RWPE2 (cell line): ENCODE measurements around the gene CNOT8.
"Not testable (repeated sequence)": the region's sequence is repeated elsewhere in the genome, so short reads cannot be mapped to it uniquely, and the experiment has no call there.

Experiments
- ATAC-seq: fragments of 200-7000 bp; cut with Tn5 transposase; 3 replicates; pipeline ENCODE4 v1.9.1; 2021; ENCODE audit warnings: low read depth
- DNase-seq: peaks from one replicate; pipeline ENCODE4 v3.0.0-alpha.2; 2020; ENCODE audit warnings: low spot score
- H3K27ac ChIP-seq: fragments of 450-650 bp; 2 replicates; pipeline ENCODE4 v1.5.1; 2017; ENCODE audit warnings: mild to moderate bottlenecking; ENCODE audit not compliant: poor library complexity, severe bottlenecking
- H3K27me3 ChIP-seq: fragments of 250-450 bp; sonication (Bioruptor Pico); 2 replicates; pipeline ENCODE4 v1.5.1; 2021; ENCODE audit warnings: mild to moderate bottlenecking, moderate library complexity; ENCODE audit not compliant: insufficient read depth, poor library complexity, severe bottlenecking
- H3K36me3 ChIP-seq: fragments of 250-450 bp; sonication (Bioruptor Pico); 2 replicates; pipeline ENCODE4 v1.5.1; 2020; ENCODE audit warnings: low read depth, mild to moderate bottlenecking, moderate library complexity
- H3K4me1 ChIP-seq: fragments of 250-450 bp; sonication (Bioruptor Pico); 2 replicates; pipeline ENCODE4 v1.5.1; 2021; ENCODE audit warnings: mild to moderate bottlenecking, moderate library complexity; ENCODE audit not compliant: insufficient read depth, poor library complexity, severe bottlenecking
- H3K4me3 ChIP-seq: fragments of 250-450 bp; sonication (Bioruptor Pico); 2 replicates; pipeline ENCODE4 v1.5.1; 2021; ENCODE audit warnings: mild to moderate bottlenecking, moderate library complexity; ENCODE audit not compliant: severe bottlenecking
- H3K9me3 ChIP-seq: fragments of 250-450 bp; sonication (Bioruptor Pico); 2 replicates; pipeline ENCODE4 v1.5.1; 2021; ENCODE audit warnings: mild to moderate bottlenecking, moderate library complexity; ENCODE audit not compliant: severe bottlenecking
- TF ChIP-seq, protein P1 (sequence below): fragments of 450-650 bp; IDR thresholded peaks from one replicate; pipeline ENCODE4 v1.5.1; 2017; ENCODE audit warnings: mild to moderate bottlenecking, moderate library complexity; ENCODE audit not compliant: poor library complexity, severe bottlenecking

Gene CNOT8

DNA sequence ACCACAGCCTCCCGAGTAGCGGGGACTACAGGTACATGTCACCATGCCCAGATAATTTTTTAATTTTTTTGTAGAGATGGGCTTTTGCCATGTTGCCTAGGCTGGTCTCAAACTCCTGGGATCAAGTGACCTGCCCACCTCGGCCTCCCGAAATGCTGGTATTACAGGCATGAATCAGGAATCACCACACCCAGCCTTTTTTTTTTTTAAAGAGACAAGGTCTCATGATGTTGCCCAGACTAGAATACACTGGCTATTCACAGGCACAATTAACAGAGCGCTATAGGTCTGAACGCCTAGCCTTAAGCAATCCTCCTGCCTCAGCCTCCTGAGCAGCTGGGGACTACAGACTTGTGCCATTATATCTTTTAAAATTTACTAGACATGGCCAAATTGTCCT lies 43.5 kb downstream of the CNOT8 start:
- TF ChIP-seq, protein P1, sequence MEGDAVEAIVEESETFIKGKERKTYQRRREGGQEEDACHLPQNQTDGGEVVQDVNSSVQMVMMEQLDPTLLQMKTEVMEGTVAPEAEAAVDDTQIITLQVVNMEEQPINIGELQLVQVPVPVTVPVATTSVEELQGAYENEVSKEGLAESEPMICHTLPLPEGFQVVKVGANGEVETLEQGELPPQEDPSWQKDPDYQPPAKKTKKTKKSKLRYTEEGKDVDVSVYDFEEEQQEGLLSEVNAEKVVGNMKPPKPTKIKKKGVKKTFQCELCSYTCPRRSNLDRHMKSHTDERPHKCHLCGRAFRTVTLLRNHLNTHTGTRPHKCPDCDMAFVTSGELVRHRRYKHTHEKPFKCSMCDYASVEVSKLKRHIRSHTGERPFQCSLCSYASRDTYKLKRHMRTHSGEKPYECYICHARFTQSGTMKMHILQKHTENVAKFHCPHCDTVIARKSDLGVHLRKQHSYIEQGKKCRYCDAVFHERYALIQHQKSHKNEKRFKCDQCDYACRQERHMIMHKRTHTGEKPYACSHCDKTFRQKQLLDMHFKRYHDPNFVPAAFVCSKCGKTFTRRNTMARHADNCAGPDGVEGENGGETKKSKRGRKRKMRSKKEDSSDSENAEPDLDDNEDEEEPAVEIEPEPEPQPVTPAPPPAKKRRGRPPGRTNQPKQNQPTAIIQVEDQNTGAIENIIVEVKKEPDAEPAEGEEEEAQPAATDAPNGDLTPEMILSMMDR, result no peak

DNA sequence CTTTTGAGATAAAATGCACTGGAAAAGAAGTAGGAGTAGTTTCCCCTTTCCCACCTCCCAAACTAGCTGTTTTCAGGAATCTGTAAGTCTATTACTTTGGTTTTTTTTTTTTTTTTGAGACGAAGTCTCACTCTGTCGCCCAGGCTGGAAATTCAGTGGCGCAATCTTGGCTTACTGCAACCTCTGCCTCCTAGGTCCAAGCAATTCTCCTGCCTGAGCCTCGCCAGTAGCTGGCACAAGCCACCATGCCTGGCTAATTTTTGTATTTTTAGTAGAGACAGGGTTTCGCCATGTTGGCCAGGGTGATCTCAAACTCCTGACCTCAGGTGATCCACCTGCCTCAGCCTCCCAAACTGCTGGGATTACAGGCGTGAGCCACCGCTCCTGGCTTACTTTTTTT lies 47.2 kb downstream of the CNOT8 start:
- not testable (repeated sequence) for H3K27ac ChIP-seq, H3K4me1 ChIP-seq, H3K27me3 ChIP-seq, H3K9me3 ChIP-seq, H3K4me3 ChIP-seq, ATAC-seq, DNase-seq
- peaks cover 89% of the 10 kb centered on the region for H3K36me3 ChIP-seq

More for the DNA sequence above, 43.5 kb downstream of the CNOT8 start:
- no peaks in the 10 kb centered on the region for H3K27me3 ChIP-seq
- H3K9me3 ChIP-seq, result no peaks in the 10 kb centered on the region
- peaks cover 93% of the 10 kb centered on the region for H3K36me3 ChIP-seq
- no peaks in the 10 kb centered on the region for H3K4me1 ChIP-seq
- DNase-seq (no peak), ATAC-seq (no peak)
- no peak overlapping the region for H3K4me3 ChIP-seq
- no peak overlapping the region for H3K27ac ChIP-seq

DNA sequence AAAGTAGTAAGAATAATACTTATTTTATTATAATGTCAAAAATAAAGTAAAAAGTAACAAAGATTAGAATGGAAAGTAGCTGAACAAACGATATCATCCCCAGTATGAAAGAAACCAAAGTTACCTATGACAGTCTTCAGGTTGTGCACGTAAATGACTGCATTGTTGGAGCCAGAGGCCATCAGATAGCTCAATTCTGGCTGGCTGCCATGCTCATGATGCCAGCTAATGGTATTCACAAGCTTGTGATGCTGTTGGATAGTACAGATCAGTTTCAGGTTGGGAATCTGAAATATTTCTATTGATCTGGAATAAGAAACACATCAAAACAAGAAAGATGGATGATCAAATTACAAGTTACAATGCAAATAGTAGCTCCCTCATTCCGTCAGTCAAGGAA lies 58.4 kb downstream of the CNOT8 start:
- H3K27me3 ChIP-seq, result no peaks in the 10 kb centered on the region
- no peaks in the 10 kb centered on the region for H3K9me3 ChIP-seq
- no peak overlapping the region for H3K27ac ChIP-seq
- DNase-seq (no peak), ATAC-seq (no peak)
- H3K4me3 ChIP-seq, result no peak overlapping the region
- peaks cover 92% of the 10 kb centered on the region for H3K36me3 ChIP-seq
- no peaks in the 10 kb centered on the region for H3K4me1 ChIP-seq
- TF ChIP-seq, protein P1, result no peak

DNA sequence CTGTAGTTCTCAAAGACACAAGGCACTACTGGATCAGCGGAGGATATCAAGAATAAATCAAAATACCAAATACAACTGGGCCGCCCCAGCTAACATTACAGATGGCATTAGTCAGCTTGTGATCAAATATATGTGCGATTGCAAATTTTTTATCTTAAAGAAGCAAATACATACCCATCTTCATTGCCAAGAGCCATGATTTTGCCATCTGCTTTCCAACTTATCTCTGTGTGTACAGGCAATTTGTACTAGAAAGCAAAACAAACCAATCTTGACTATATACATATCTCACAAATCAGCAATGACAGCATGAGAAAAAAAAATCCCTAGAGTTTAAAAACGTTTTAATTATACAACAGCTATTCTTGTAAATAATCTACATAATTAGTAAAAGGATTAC lies 59.3 kb downstream of the CNOT8 start:
- no peak overlapping the region for H3K27ac ChIP-seq
- no peak for DNase-seq
- ATAC-seq, result no peak
- no peaks in the 10 kb centered on the region for H3K27me3 ChIP-seq
- no peak overlapping the region for H3K4me3 ChIP-seq
- TF ChIP-seq, protein P1, result no peak
- H3K9me3 ChIP-seq, result no peaks in the 10 kb centered on the region
- no peaks in the 10 kb centered on the region for H3K4me1 ChIP-seq
- peaks cover 90% of the 10 kb centered on the region for H3K36me3 ChIP-seq

DNA sequence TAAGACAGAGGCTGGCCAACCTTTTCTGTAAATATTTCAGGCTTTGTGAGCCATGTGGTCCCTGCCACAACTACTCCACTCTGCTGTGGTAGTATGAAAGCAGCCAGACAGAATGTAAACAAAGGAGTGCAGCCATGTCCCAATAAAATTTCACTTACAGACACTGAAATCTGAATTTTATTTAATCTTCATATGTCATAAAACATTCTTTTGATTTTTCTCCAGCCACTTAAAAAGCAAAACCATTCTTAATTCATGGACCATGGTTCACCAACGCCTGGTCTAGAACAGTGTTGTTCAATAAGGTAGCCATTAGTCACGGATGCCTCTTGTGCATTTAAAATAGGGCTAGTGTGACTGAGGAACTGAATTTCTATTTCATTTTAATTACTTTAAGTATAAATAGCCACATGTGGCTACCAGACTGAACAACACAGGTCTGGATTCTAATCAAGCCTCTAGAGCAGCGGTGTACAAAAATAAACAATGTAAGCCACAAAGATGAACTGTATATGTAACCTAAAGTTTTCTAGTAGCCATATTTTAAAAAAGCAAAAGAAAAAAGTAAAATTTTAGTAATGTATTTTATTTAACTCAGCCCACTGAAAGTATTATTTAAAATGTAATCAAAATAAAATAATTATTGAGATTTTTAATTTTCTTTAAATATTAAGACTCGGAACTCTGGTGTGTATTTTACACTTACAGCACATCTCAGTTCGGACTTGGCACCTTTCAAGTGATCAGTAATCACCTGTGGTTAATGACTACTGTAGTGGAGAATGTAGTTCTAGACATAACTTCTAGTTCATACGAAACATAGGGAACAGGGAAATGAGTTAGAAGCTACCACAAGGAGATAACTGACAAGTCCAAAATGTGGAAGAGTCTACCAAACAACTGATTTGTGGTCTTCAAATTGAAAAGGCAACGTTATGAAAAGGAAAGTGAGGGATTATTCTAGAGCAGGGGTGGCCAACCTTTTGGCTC lies 65.3 kb downstream of the CNOT8 start:
- Histone ChIP-seq H3K27ac (no peak overlapping the region), H3K36me3 (peaks cover 95% of the 10 kb centered on the region)
- no peak for DNase-seq

More for the DNA sequence above, 65.3 kb downstream of the CNOT8 start:
- no peaks in the 10 kb centered on the region for H3K4me1 ChIP-seq
- H3K4me3 ChIP-seq, result no peak overlapping the region
- TF ChIP-seq, protein P1, result no peak
- H3K9me3 ChIP-seq, result no peaks in the 10 kb centered on the region
- no peaks in the 10 kb centered on the region for H3K27me3 ChIP-seq
- no peak for ATAC-seq
